ENCODE results near the gene CDK2.
A peak's percentile ranks its signal among the peaks of the same experiment; 100 is the strongest.
"Not testable (repeated sequence)": the region's sequence is repeated elsewhere in the genome, so short reads cannot be mapped to it uniquely, and the experiment has no call there.

Gene CDK2

DNA sequence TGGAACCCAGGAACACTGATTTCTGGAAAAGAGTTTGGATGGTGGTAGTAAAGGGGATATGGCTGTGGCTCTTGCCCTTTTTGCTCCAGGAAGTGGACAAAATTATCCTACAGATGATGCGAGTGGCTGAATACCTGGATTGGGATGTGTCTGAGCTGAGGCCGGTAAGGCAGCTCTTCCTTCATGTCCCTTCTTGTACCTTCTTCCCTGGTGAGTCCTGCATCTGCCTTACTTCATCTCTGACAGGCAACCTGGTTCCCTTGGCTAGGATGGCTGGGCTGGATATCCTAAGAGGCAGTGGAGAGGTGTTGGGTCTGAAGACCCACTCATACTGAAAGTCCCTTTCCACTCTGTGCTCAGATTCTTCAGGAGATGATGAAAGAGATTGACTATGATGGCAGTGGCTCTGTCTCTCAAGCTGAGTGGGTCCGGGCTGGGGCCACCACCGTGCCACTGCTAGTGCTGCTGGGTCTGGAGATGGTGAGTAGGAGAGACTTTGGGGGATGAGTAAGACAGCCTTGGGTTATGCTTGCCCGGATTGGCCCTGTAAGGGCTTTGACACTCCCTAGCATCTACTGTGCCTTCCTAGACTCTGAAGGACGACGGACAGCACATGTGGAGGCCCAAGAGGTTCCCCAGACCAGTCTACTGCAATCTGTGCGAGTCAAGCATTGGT is 27.7 kb upstream of the CDK2 start:
- no peak for DNase-seq

DNA sequence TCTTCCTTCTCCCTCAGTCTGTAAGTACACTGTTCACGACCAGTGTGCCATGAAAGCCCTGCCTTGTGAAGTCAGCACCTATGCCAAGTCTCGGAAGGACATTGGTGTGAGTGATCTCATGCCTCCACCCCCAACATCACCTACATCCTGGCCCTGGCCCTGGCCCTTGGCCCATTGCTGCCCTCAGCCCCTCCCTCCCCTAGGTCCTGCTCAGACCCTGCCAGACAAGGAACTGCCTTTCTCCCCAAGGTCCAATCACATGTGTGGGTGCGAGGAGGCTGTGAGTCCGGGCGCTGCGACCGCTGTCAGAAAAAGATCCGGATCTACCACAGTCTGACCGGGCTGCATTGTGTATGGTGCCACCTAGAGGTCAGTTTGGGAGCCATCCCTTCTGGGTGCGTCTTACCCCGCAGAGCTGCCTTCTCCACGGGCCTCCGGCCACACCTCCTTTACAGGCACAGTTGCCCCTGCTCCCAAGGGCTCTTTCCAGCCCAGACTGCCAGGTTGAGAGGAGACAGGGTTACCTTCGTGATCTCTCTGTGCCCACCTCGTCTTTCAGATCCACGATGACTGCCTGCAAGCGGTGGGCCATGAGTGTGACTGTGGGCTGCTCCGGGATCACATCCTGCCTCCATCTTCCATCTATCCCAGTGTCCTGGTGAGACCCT is 26.4 kb upstream of the CDK2 start:
- DNase-seq: peak; percentile 82 to 93 (median 84)

DNA sequence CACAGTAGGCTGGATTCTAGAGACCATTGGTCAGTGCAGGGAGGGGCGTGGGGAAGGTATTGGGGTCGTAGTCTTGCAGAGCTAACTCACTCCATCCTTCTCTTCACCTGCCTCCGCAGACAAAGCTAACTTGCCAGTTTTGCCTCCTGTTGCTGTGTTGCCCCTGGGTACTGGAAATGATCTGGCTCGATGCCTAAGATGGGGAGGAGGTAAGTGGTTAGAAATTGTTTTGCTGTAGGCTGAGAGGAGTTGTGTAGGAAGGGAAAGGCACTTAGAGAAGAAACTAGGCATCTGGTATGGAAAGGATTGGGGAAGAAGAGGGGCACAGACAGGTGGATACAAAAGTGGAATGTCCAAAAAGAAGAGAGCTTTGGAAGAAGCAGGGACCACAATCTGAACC is 24.6 kb upstream of the CDK2 start:
- no peak for DNase-seq

- no peak for DNase-seq
Observed at GRCh38 chr12:55942577-55943136, 24.0 kb upstream of the CDK2 start.

DNA sequence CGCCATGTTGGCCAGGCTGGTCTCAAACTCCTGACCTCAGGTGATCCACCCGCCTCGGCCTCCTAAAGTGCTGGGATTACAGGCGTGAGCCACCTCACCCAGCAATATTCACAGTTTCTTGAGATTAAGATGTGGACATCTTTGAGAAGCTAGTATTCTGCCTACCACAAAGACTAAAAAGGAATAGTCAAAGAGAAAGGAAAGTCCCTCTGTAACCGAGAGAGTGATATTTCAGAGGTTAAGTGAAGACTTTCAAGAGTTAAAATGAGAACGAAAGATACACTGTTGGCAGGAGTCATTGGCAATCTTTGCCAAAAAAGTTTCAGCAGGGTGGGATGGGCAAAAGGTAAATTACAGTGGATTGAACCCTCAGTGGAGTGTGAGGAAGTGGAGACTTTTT is 20.1 kb upstream of the CDK2 start:
- DNase-seq: no peak

GRCh38 chr12:55955344-55955743 is 11.3 kb upstream of the CDK2 start:
- DNase-seq: no peak

DNA sequence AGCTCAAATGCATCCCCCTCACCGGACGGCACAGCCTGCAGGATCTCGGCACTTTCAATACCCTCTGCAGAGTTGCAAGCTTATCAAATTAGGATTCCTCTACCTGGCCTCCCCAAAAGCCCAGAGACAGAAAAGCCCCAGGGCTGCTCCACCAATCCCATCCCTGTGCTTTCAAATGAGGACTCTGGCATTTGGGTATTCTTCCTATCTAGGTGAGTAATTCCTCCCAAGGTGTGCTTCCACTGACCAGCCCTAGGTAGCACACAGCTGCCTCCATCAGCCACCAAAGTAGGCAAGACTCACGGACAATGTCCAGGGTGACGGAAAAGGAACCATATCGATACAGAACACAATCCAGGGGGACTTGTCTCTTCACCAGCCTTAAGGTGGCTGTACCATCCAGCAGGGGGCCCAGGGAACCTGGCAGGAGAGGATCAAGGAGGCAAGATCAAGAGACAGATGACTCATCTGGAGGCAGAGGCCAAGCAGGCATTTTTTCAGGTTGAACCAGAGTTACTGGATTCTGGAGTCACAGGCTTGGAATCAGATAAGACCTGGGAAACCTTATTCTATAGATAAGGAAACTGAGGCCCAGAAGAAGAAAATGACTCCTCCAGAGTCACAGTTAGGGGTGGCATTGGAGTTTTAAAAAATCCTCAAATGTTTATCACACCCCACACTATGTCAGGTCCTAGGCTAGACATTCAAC is 10.7 kb upstream of the CDK2 start:
- DNase-seq: peak in 1 of 3 experiments; percentile 10

DNA sequence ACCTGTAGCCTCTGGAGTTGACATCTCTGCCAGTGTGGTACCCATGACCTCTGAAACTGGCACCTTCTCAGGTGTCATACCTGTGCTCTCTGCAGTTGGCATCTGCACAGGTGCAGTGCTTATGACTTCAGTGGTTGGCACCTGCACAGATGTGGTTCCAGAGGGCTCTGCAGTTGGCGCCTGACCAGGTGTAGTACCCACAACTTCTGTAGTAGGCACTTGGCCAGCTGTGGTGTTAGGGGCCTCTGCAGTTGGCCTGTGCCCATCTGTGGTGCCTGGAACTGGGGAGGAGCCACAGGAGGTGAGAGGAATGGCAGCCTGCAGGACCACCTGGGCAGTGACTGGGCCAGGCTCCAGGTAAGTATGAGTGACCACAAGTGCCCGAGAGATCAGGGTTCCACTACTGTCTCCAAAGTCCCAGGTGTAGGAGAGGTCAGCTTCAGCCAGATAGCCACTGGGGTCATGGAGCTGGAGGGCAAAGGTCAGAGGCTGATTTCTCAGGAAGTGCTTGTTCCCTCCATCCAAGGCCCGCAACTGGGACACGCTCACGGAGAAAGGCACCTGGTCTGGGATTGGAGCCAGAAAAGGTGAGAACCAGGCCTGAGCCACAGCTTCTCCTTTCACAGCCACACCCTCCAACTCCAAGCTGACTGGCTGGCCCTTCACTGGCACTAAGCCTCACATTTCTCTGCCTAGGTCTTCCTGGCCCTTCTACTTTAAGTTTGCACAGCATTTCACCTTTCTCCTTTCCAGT is 9.3 kb upstream of the CDK2 start:
- DNase-seq: no peak

- no peak for DNase-seq
Observed at GRCh38 chr12:55963760-55964159, 2.9 kb upstream of the CDK2 start.

GRCh38 chr12:55965240-55965639 is 1.4 kb upstream of the CDK2 start:
- no peak for DNase-seq

- no peak for DNase-seq
Observed at GRCh38 chr12:55965941-55966407, 656 bp upstream of the CDK2 start, which contains the start of gene PMEL. TSS of gene PMEL (minus strand) at chr12:55966042. CDS start at chr12:55966011, 31 bp downstream.

DNA sequence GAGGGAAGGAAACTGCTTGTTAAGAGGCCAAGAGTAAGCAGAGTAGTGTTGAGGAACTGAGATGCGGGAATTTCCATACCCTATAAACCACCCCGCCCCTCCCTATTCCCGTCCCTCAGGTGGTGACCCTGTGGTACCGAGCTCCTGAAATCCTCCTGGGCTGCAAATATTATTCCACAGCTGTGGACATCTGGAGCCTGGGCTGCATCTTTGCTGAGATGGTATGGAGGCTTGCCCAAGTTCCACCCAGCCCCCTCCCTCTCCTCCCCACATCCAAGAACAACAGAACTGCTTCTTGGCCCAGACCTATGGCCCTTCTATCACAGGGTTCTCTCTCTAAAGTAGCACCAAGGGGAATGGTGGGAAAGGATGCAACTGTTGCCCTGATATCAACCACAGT is 2.7 kb downstream of the CDK2 start:
- no peak for DNase-seq

DNA sequence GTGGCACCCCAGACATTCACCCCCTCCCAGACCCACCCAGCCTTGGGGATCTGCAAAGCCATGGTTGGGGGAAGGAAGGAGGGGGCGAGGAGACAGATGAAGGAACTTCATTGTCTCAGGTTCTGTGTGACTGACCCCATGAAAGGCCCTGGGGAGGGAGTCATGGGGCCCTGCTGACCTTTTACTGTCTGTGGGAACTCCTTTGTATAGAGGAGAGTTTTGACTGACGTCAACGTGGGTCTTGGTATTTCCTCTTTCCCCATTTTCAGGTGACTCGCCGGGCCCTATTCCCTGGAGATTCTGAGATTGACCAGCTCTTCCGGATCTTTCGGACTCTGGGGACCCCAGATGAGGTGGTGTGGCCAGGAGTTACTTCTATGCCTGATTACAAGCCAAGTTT is 4.1 kb downstream of the CDK2 start:
- DNase-seq: no peak

GRCh38 chr12:55972042-55972441 is 5.4 kb downstream of the CDK2 start:
- DNase-seq: no peak

- DNase-seq: no peak
Observed at GRCh38 chr12:55972456-55972855, 5.8 kb downstream of the CDK2 start.

DNA sequence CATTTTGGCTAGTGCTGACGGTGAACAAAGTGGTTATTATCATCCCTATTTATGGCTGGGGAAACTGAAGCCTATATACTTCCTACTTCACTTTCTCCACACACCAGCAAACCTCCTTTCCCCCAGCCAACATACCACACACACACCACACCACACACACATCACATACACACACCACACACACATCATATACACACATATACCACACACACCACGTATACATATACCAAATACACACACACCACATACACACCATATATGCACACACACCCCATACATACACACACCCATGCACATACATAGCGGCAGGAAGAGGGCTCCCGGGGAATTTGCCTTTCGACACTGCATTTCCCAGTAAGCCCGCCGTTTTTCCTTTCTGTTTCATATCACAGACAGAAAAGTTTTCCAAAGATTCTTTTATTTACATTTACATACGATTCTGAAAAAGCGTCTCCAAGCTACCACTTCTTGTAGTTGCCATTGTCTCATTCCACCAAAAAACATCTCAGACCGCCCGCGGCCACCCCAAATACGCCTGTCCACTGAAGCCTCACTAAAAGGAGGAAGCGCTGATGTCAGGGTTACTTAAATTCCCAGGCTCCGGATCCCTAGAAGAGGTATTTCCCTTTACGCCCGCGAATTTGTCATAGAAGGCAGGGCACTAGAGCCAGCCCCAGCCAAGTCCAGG is 6.4 kb downstream of the CDK2 start:
- no peak for DNase-seq

GRCh38 chr12:55973599-55974307 is 7.1 kb downstream of the CDK2 start, which contains the start of gene RAB5B:
TSS of gene RAB5B (plus strand) at chr12:55974078. CDS start at chr12:55986961, 12,883 bp downstream.
- peak; percentile 100 for DNase-seq

- peak in 2 of 3 experiments; percentile 38 to 86 for DNase-seq
Observed at GRCh38 chr12:55974308-55974730, 7.7 kb downstream of the CDK2 start.

- DNase-seq: no peak
Observed at GRCh38 chr12:55978393-55978792, 11.8 kb downstream of the CDK2 start.

GRCh38 chr12:55979069-55979468 is 12.4 kb downstream of the CDK2 start:
- DNase-seq: no peak

- not testable (repeated sequence) for DNase-seq
Observed at GRCh38 chr12:55981882-55982281, 15.3 kb downstream of the CDK2 start.

Measured in NCI-H1417 (cell line).